Measurements from ENCODE around the gene EN2. TPM values are rescaled to one million over a fixed set of nuclear protein-coding genes. Genes with fewer than 3 reads are reported as not detected.

EN2 gene
- polyA plus RNA-seq, 2 of the 4 experiments (the other 2 are of a cell fraction): 0.53 to 0.54 TPM

- no peaks in the 10 kb centered on the region for H3K9me3 ChIP-seq
- no peak for FAIRE-seq
- H3K27ac ChIP-seq: no peak overlapping the region
- WGBS (ENCODE audit: missing lambda C conversion rate): 59% methylated on average over 11 of the region's 15 CpGs
- CTCF ChIA-PET: interaction anchor here (0.9 to 1.2 kb wide), 2 partner anchors 14 to 124 kb away, joined by 3 read pairs; no protein-coding TSS in a partner anchor
- POLR2A ChIA-PET: no interaction called here
- DNase-seq (ENCODE audit: low read depth in 1 of 2, low spot score in 1 of 2): no peak
- no peak overlapping the region for H3K4me3 ChIP-seq
- TF ChIP-seq PHF8 (IDR thresholded peaks at IDR 0.05; ENCODE audit: borderline replicate concordance, low read depth) (no peak), JUNB (IDR thresholded peaks at IDR 0.05) (no peak), CBX8 (IDR thresholded peaks at IDR 0.05) (no peak), FOSL2 (IDR thresholded peaks at IDR 0.05) (no peak), FOSL2 (CRISPR knock-in tag; IDR thresholded peaks at IDR 0.05) (no peak), USF2 (IDR thresholded peaks at IDR 0.05) (no peak), TP53 (CRISPR knock-in tag; IDR thresholded peaks at IDR 0.05) (no peak)
- H3K4me1 ChIP-seq: no peaks in the 10 kb centered on the region
- no peak overlapping the region for H3K4me2 ChIP-seq
- ATAC-seq: no peak
These were observed 47.9 kb upstream of the EN2 start for GRCh38 chr7:155409980-155410379.

GRCh38 chr7:155410431-155410830 lies 47.5 kb upstream of the EN2 start:
- Histone ChIP-seq H3K4me2 (no peak overlapping the region), H3K9me3 (no peaks in the 10 kb centered on the region), H3K27ac (no peak overlapping the region), H3K4me1 (no peaks in the 10 kb centered on the region), H3K4me3 (no peak overlapping the region)
- no peak for DNase-seq (ENCODE audit: low read depth in 1 of 2, low spot score in 1 of 2)
- TF ChIP-seq ZSCAN20 (CRISPR knock-in tag; IDR thresholded peaks at IDR 0.05): no peak
- TF ChIP-seq RAD21 (conservative IDR thresholded peaks at IDR 0.05 in 1 of 2, IDR thresholded peaks at IDR 0.05 in 1 of 2): no peak
- TF ChIP-seq MAFK (IDR thresholded peaks at IDR 0.05; ENCODE audit: partially characterized antibody): no peak
- TF ChIP-seq ZFP36 (IDR thresholded peaks at IDR 0.05; ENCODE audit: borderline replicate concordance, partially characterized antibody): no peak
- no peak for TF ChIP-seq FOSB (CRISPR knock-in tag; IDR thresholded peaks at IDR 0.05)
- TF ChIP-seq EHF (CRISPR knock-in tag; IDR thresholded peaks at IDR 0.05): no peak
- TF ChIP-seq POLR2A (IDR thresholded peaks at IDR 0.05; ENCODE audit: low read length): no peak
- TF ChIP-seq RARB (CRISPR knock-in tag; IDR thresholded peaks at IDR 0.05): no peak
- no peak for TF ChIP-seq SREBF2 (IDR thresholded peaks at IDR 0.05)
- TF ChIP-seq EHMT2 (IDR thresholded peaks at IDR 0.05; ENCODE audit: low read depth): no peak
- no peak for TF ChIP-seq MAX (IDR thresholded peaks at IDR 0.05)
- POLR2A ChIA-PET: no interaction called here
- CTCF ChIA-PET: interaction anchor here (1.2 kb wide), 1 partner anchor 124 kb away, joined by 3 read pairs; no protein-coding TSS in a partner anchor
- WGBS (ENCODE audit: missing lambda C conversion rate): 56% methylated on average over 6 of the region's 6 CpGs
- no peak for ATAC-seq
- FAIRE-seq: no peak

- 65% methylated on average over 17 of the region's 17 CpGs for WGBS (ENCODE audit: missing lambda C conversion rate)
- Histone ChIP-seq H3K4me1 (no peaks in the 10 kb centered on the region), H3K4me3 (no peak overlapping the region), H3K4me2 (no peak overlapping the region), H3K9me3 (no peaks in the 10 kb centered on the region), H3K27ac (no peak overlapping the region)
- TF ChIP-seq ZNF302 (CRISPR knock-in tag; IDR thresholded peaks at IDR 0.05) (no peak), BCL3 (IDR thresholded peaks at IDR 0.05) (no peak), E2F6 (IDR thresholded peaks at IDR 0.05; ENCODE audit: borderline replicate concordance, low read depth) (no peak), CBX8 (IDR thresholded peaks at IDR 0.05) (no peak), KDM5A (IDR thresholded peaks at IDR 0.05) (no peak), PHF8 (IDR thresholded peaks at IDR 0.05; ENCODE audit: borderline replicate concordance, low read depth) (no peak), MYC (IDR thresholded peaks at IDR 0.05; ENCODE audit: borderline replicate concordance, low read length) (no peak), POLR2AphosphoS2 (conservative IDR thresholded peaks at IDR 0.05; ENCODE audit: low read length) (no peak), JUN (IDR thresholded peaks at IDR 0.05) (no peak), EP300 (IDR thresholded peaks at IDR 0.05) (no peak), USF2 (IDR thresholded peaks at IDR 0.05) (no peak), NPAS2 (CRISPR knock-in tag; IDR thresholded peaks at IDR 0.05; ENCODE audit: borderline replicate concordance) (no peak), HDAC2 (IDR thresholded peaks at IDR 0.05) (no peak), JUNB (IDR thresholded peaks at IDR 0.05) (no peak), ZFP36 (IDR thresholded peaks at IDR 0.05; ENCODE audit: borderline replicate concordance, partially characterized antibody) (no peak), RARB (CRISPR knock-in tag; IDR thresholded peaks at IDR 0.05) (no peak), KDM1A (IDR thresholded peaks at IDR 0.05; ENCODE audit: low read depth) (no peak)
- POLR2A ChIA-PET: no interaction called here
- DNase-seq (ENCODE audit: low read depth in 1 of 2, low spot score in 1 of 2) (no peak), FAIRE-seq (no peak), ATAC-seq (peak; percentile 1 to 16; a peak in 4 of 6 replicates)
- CTCF ChIA-PET: interaction anchor here (1.0 to 2.3 kb wide), 2 partner anchors 27 to 335 kb away, joined by 3 to 9 read pairs; no protein-coding TSS in a partner anchor
These were observed 46.1 kb upstream of the EN2 start for GRCh38 chr7:155411718-155412415.
